GM21515 (cell line): ENCODE data around the gene HDAC4.

ENCODE experiments used
- ATAC-seq: cut with Tn5 transposase; IDR thresholded peaks from one replicate; pipeline ENCODE4 v1.9.1; 2021; ENCODE audit not compliant: unreplicated experiment

Gene HDAC4

DNA sequence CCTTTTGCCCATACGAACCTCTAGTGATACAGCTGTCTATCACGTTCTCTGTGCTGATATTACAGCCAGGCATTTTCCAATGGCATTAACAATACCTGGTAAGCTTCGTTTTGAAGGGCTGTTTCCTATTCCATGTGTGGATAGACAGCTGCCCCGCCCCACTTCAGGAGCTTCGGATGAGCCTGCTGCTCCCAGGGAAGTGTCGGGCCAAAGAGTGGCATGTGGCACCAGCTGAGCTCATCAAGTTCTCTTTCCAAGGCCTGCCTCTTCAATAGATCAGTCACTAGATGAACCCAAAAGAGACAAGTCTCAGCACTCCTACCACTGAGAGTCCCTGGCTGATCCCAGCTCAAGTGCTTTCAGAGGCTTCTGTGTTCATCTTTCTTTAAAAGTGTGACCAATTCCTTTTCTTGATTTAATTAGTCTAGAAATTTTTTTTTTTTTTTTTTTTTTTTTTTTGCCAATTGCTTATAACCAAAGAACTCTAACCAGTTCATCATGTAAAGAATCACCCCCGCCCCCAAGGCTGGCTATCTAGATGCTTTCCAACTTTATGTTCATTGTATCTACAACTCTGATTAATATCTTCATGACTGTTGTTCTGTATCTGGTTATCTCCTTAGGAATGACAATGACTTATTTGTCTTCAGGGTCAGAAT, 46.6 kb downstream of the HDAC4 start:
- no peak for ATAC-seq

GRCh38 chr2:239353692-239354091, 47.1 kb downstream of the HDAC4 start:
- no peak for ATAC-seq

- ATAC-seq = no peak
Observed at GRCh38 chr2:239351687-239352086, 49.1 kb downstream of the HDAC4 start.

GRCh38 chr2:239349453-239350135, 51.2 kb downstream of the HDAC4 start:
- ATAC-seq = no peak

DNA sequence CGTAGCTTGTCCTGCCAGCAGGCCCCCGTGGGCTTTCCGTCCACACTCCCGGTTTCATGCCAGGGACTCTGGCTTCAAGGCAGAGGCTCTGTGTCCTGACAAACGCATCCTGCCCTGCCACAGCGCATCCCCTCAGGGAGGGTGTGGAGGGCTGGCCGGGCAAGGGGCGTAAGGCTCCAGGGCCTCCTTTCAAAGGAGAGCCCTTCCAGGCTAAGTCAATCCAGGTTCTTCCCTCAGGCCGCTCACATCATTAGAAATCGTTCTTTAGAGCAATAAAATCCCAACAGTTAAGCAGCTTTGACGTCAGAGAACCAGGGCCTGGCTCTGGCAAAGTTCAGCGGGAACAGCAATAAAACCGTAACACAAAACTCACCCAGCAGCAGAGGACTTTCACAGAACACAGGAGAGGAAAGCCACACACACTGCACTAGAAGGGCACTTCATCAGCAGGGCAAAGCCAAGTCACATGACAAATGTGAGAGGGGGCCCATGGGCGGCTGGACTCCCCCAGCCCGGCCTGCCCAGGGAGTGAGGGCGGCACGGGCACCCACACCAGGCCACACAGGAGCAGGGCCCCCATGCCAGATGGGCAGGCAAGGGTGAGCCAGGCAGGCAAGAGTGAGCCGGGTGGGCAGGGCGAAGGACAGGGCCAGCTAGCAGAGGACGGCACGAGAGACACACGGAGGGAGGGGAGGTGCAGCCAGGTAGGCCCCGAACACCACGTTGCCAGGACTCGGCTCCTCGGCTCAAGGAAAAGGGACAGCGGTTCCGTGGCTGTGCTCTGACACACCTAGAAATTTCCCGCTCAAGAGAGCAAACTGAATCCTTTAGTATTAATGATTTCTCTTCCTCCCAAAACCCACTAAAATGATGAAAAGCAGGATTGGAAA, 52.0 kb downstream of the HDAC4 start:
- ATAC-seq = no peak

DNA sequence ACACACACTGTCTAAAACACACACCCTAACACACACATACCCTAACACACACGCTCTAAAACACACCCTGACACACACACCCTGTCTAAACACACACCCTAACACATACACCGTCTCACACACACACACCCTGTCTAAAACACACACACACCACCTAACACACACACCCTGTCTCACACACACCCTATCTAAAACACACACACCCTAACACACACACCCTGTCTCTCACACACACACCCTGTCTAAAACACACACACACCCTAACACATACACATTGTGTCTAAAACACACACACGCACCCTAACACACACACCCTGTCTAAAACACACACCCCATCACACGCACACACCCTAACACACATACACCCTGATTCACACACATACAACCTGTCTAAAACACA, 54.1 kb downstream of the HDAC4 start:
- ATAC-seq = no peak

- no peak for ATAC-seq
Observed at GRCh38 chr2:239345251-239345650, 55.6 kb downstream of the HDAC4 start.

GRCh38 chr2:239344857-239345216, 56.0 kb downstream of the HDAC4 start:
- ATAC-seq = no peak

- ATAC-seq = no peak
Observed at GRCh38 chr2:239343946-239344856, 56.6 kb downstream of the HDAC4 start.

- ATAC-seq = no peak
Observed at GRCh38 chr2:239343460-239343859, 57.4 kb downstream of the HDAC4 start.

- ATAC-seq = no peak
Observed at GRCh38 chr2:239341840-239342239, 59.0 kb downstream of the HDAC4 start.

DNA sequence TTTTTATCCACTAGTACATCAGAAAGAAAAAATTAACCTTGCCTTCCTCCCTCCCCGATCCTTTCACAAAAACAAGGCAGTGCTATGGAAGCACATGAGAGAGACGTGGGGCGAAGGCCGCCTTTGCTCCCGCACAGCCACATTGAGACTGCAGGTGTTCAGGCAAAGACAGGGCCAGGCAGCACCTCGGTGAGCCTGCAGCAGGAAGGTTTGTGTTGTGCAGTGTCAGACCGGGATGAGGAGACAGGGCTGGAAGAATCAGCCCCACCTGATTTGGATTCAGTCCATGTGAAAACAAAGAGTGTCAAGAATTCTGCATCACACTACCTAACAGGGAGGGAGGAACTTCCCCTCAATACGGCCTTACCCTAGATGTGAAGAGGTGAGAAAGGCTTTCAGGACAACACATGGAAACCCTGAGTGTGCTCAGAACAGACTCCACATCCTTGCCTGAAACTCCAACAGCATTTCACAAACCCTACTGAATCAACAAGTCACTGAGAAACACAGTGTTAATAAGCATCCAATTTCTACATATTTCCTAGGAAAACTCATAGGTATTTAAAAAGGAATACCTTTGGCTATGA, 59.6 kb downstream of the HDAC4 start:
- no peak for ATAC-seq

GRCh38 chr2:239339726-239340601, 60.9 kb downstream of the HDAC4 start:
- ATAC-seq = no peak

DNA sequence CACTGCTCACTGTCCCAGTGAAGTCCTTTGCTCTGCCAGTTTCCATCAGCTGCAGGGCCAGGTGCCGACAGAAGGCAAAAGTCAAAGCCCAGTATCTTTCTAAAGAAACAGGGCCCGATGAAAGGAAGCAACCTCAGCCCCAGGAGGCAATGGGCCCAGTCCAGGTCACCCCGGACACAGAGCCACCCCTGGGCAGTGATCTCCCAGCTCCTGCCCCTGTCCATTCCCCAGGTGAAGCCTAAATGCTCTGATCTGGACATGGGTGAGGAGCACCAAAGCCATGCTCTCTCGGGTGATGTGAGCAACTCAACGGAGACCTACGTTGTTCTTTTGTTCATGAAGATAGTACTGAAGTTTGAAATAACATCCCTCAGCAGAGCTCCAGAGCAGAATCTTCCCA, 61.6 kb downstream of the HDAC4 start:
- no peak for ATAC-seq

DNA sequence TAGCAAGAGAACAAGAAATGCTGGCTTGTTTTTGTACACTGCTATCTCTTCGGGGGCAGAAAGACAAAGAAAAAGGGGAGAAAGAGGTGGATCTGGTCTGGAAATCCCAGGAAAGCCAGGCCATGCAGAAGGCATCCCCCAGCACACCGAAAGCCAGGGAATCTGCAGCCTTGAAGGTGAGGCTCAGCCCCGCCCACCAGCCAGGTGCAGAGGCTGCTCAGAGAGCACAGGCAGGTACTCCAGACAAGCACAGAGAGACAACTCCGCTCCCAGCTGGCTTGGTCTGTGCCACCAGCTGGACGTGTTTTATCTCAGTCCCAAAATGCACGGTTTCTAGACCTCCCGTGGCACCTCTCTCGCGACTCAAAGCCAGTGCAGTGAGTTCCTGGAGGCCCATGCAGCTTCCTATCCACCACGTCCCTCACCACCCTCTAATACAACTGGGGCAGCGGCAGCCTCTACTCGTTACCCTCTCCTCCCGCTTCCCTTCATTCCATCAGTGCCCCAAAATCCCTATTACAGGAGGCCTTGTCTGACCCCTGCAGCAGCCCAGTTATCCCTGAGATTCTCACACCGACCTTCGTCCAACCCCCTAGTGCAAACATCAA, 62.8 kb downstream of the HDAC4 start:
- no peak for ATAC-seq

- ATAC-seq = no peak
Observed at GRCh38 chr2:239337122-239337876, 63.5 kb downstream of the HDAC4 start.

DNA sequence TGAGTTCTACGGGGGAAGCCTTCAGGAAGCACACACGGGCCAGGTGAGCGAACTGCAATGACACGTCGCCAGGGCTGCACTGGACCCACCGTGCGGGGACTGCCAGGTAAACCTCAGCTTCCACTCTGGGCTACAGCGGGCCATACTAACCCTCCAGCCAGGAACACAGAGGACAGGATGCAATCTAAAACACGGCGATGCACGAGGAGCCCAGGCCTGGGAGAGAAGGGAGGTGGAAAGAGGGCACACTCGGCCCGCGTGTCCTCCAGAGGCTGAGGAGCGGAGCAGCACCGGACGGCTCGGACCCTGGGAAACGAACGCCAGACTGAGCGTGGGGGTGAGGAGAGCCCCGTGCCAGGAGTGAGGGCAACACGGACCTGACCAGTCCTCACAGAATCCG, 69.3 kb downstream of the HDAC4 start:
- no peak for ATAC-seq

DNA sequence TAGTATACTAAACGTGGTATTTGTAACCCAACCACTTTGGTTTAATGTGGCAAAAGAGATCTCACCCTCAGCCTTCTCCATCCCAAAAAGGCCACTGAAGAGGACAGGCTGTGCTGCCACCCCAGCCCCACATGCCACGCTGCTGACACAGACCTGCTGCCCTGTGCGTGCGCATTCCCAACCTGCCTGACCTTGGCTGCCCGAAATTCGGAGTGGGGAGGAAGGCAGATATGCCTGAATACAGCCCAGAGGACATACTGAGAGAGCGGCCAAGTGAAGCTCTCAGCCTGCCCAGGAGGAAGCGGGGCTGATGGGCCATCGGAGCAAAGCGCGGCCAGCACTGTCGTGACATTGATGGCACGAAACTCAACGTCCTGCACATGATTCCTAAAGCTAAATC, 70.0 kb downstream of the HDAC4 start:
- ATAC-seq = no peak
